Tibial artery (tissue), 4 donors: ENCODE results near the gene HBE1.

Experiments used
- DNase-seq, 2 donors: peaks; one replicate each; pipeline ENCODE4 v3.0.0-alpha.2; 2019
- H3K27ac ChIP-seq, 2 donors: fragments of 200-600 bp; sonication (generic) in 1 of 2; 1 replicate in 1 of 2; 2 replicates in 1 of 2; pipeline ENCODE4 v1.5.1; 2018 to 2019; ENCODE audit warnings: mild to moderate bottlenecking in 1 of 2
- H3K27me3 ChIP-seq, 2 donors: fragments of 200-600 bp; sonication (generic) in 1 of 2; one replicate each; pipeline versions ENCODE4 v1.5.1 to v1.6.0; 2016 to 2019
- H3K36me3 ChIP-seq, 3 donors: fragments of 200-600 bp; sonication (generic) in 2 of 3; one replicate each; pipeline ENCODE4 v1.5.1; 2016 to 2019; ENCODE audit warnings: mild to moderate bottlenecking in 2 of 3
- H3K4me1 ChIP-seq, 4 donors: fragments of 200-600 bp; sonication (generic) in 2 of 4; 1 replicate in 3 of 4; 2 replicates in 1 of 4; pipeline ENCODE4 v1.5.1; 2016 to 2019
- H3K4me3 ChIP-seq, 2 donors: fragments of 200-600 bp; sonication (generic) in 1 of 2; 1 replicate in 1 of 2; 2 replicates in 1 of 2; pipeline ENCODE4 v1.5.1; 2018 to 2019; ENCODE audit warnings: mild to moderate bottlenecking in 2 of 2
- H3K9me3 ChIP-seq, 3 donors: fragments of 200-600 bp; sonication (generic) in 1 of 3; one replicate each; pipeline ENCODE4 v1.5.1; 2016 to 2019
- CTCF ChIP-seq, 2 experiments: fragments of 200-600 bp in 1 of 2; fragments of 450-650 bp in 1 of 2; IDR thresholded peaks; one replicate each; pipeline ENCODE4 v1.5.1; 2017 to 2019; ENCODE audit warnings: antibody characterized with exemption in 2 of 2, mild to moderate bottlenecking in 1 of 2, moderate library complexity in 1 of 2
- intact Hi-C: fragments of 100-400 bp; cut with DNase I; formaldehyde crosslinking; loops from one replicate; pipeline ENCODE4 v1.15.0; 2023; ENCODE audit warnings: low total_unique reads

Gene HBE1

GRCh38 chr11:5229796-5230195 lies 39.9 kb downstream of the HBE1 start:
- Histone ChIP-seq H3K4me3 (no peak overlapping the region), H3K27ac (no peak overlapping the region), H3K4me1 (no peaks in the 10 kb centered on the region), H3K27me3 (no peaks in the 10 kb centered on the region), H3K36me3 (no peaks in the 10 kb centered on the region), H3K9me3 (no peaks in the 10 kb centered on the region)
- TF ChIP-seq CTCF (IDR thresholded peaks at IDR 0.05), result no peak
- intact Hi-C loops, result no loop called here
- no peak for DNase-seq

- H3K27ac ChIP-seq, result no peak overlapping the region
- TF ChIP-seq CTCF (IDR thresholded peaks at IDR 0.05), result no peak
- no peak for DNase-seq
- H3K27me3 ChIP-seq, result no peaks in the 10 kb centered on the region
- H3K4me1 ChIP-seq, result no peaks in the 10 kb centered on the region
- no peaks in the 10 kb centered on the region for H3K36me3 ChIP-seq
- no peaks in the 10 kb centered on the region for H3K9me3 ChIP-seq
- no peak overlapping the region for H3K4me3 ChIP-seq
- intact Hi-C loops, result no loop called here
Observed at GRCh38 chr11:5229356-5229755, 40.4 kb downstream of the HBE1 start.

- Histone ChIP-seq H3K4me3 (no peak overlapping the region), H3K9me3 (no peaks in the 10 kb centered on the region), H3K27ac (no peak overlapping the region), H3K4me1 (no peaks in the 10 kb centered on the region), H3K36me3 (no peaks in the 10 kb centered on the region), H3K27me3 (no peaks in the 10 kb centered on the region)
- intact Hi-C loops, result no loop called here
- TF ChIP-seq CTCF (IDR thresholded peaks at IDR 0.05), result no peak
- DNase-seq, result no peak
Observed at GRCh38 chr11:5228124-5228523, 41.6 kb downstream of the HBE1 start.

GRCh38 chr11:5227681-5228080 lies 42.1 kb downstream of the HBE1 start:
- no peak for TF ChIP-seq CTCF (IDR thresholded peaks at IDR 0.05)
- Histone ChIP-seq H3K27ac (no peak overlapping the region), H3K36me3 (no peaks in the 10 kb centered on the region), H3K4me1 (no peaks in the 10 kb centered on the region), H3K9me3 (no peaks in the 10 kb centered on the region), H3K27me3 (no peaks in the 10 kb centered on the region), H3K4me3 (no peak overlapping the region)
- intact Hi-C loops, result no loop called here
- DNase-seq, result no peak

- Histone ChIP-seq H3K27me3 (no peaks in the 10 kb centered on the region), H3K4me3 (no peak within 1 kb of the TSS), H3K36me3 (no peaks in the 10 kb centered on the region), H3K27ac (no peak within 1 kb of the TSS), H3K4me1 (no peaks in the 10 kb centered on the region), H3K9me3 (no peaks in the 10 kb centered on the region)
- TF ChIP-seq CTCF (IDR thresholded peaks at IDR 0.05), result no peak
- intact Hi-C loops, result no loop called here
- DNase-seq, result no peak
Observed at GRCh38 chr11:5226732-5227310, 42.9 kb downstream of the HBE1 start, which contains the start of gene HBB. Gene HBB, minus strand, starts transcription at chr11:5227071. Its CDS starts 50 bp downstream, at chr11:5227021.

- no peaks in the 10 kb centered on the region for H3K27me3 ChIP-seq
- H3K9me3 ChIP-seq, result no peaks in the 10 kb centered on the region
- no peak for TF ChIP-seq CTCF (IDR thresholded peaks at IDR 0.05)
- DNase-seq, result no peak
- H3K4me3 ChIP-seq, result no peak overlapping the region
- intact Hi-C loops, result no loop called here
- H3K36me3 ChIP-seq, result no peaks in the 10 kb centered on the region
- no peak overlapping the region for H3K27ac ChIP-seq
- no peaks in the 10 kb centered on the region for H3K4me1 ChIP-seq
Observed at GRCh38 chr11:5225480-5225871, 44.3 kb downstream of the HBE1 start.
